Gastrocnemius medialis (tissue), 4 donors: ENCODE data around the gene PARP6. TPM values are rescaled to one million over a fixed set of nuclear protein-coding genes. Genes with fewer than 3 reads are reported as not detected.
"Not testable (repeated sequence)": the region's sequence is repeated elsewhere in the genome, so short reads cannot be mapped to it uniquely, and the experiment has no call there.

Source experiments
- ATAC-seq, 2 donors: fragments of 150-250 bp; one replicate each; pipeline ENCODE4 v1.9.1; 2016
- DNase-seq, 2 donors: peaks; one replicate each; pipeline ENCODE4 v3.0.0-alpha.2; 2019
- H3K27ac ChIP-seq, 4 donors: fragments of 200-600 bp; sonication (generic); 1 replicate in 1 of 4; 2 replicates in 3 of 4; pipeline ENCODE4 v1.5.1; 2016 to 2018; ENCODE audit warnings: mild to moderate bottlenecking in 2 of 4, moderate library complexity in 1 of 4
- H3K27me3 ChIP-seq, 3 donors: fragments of 200-600 bp; sonication (generic) in 2 of 3; 1 replicate in 1 of 3; 2 replicates in 2 of 3; pipeline versions ENCODE4 v1.5.1 to v1.6.0; 2016 to 2019; ENCODE audit warnings: mild to moderate bottlenecking in 1 of 3, moderate library complexity in 1 of 3
- H3K36me3 ChIP-seq, 2 donors: fragments of 200-600 bp; sonication (generic) in 1 of 2; one replicate each; pipeline ENCODE4 v1.5.1; 2017 to 2018
- H3K4me1 ChIP-seq, 2 donors: fragments of 200-600 bp; sonication (generic) in 1 of 2; one replicate each; pipeline ENCODE4 v1.5.1; 2016 to 2017; ENCODE audit warnings: mild to moderate bottlenecking in 2 of 2
- H3K4me3 ChIP-seq, 4 donors: fragments of 200-600 bp; sonication (generic) in 3 of 4; 1 replicate in 1 of 4; 2 replicates in 3 of 4; pipeline ENCODE4 v1.5.1; 2016 to 2019; ENCODE audit warnings: mild to moderate bottlenecking in 2 of 4
- H3K9me3 ChIP-seq, 3 donors: fragments of 200-600 bp; sonication (generic) in 2 of 3; 1 replicate in 1 of 3; 2 replicates in 2 of 3; pipeline ENCODE4 v1.5.1; 2016 to 2019
- POLR2A ChIP-seq, 2 donors: fragments of 450-650 bp; IDR thresholded peaks; one replicate each; pipeline ENCODE4 v1.6.1; 2017; ENCODE audit warnings: antibody characterized with exemption in 2 of 2, mild to moderate bottlenecking in 2 of 2, moderate library complexity in 2 of 2
- in situ Hi-C, 4 donors: fragments of 200-750 bp; cut with MboI; loops; one replicate each; pipeline versions ENCODE4 v1.15.0 to v1.8.0; 2017; ENCODE audit warnings: low sequenced_read_pairs in 4 of 4
- intact Hi-C: fragments of 100-400 bp; cut with DNase I; formaldehyde crosslinking; loops from one replicate; pipeline ENCODE4 v1.15.1; 2023; ENCODE audit warnings: low total_unique reads
- total RNA-seq, 4 donors: library from RNA; depleted of rRNA; stranded (reverse); fragments of >200 nt; gene quantifications; one replicate each; pipeline versions ENCODE4 v1.1.0 to v1.2.3, GENCODE V29; 2016
- TF ChIP-seq, protein P1 (sequence below), 5 experiments: fragments of 450-650 bp in 3 of 5; fragments of 200-600 bp in 2 of 5; sonication (generic) in 2 of 5; IDR thresholded peaks in 4 of 5; conservative IDR thresholded peaks in 1 of 5; 1 replicate in 4 of 5; 2 replicates in 1 of 5; pipeline ENCODE4 v1.5.1; 2016 to 2019; ENCODE audit warnings: antibody characterized with exemption in 5 of 5, mild to moderate bottlenecking in 3 of 5, moderate library complexity in 3 of 5

Gene PARP6
- total RNA-seq, 4 donors from 2014 or later, result 51.7 to 84.7 (median 66.9) TPM

- no peaks in the 10 kb centered on the region for H3K9me3 ChIP-seq
- intact Hi-C loops, result no loop called here
- in situ Hi-C loops, result no loop called here
- no peaks in the 10 kb centered on the region for H3K36me3 ChIP-seq
- H3K4me1 ChIP-seq, result no peaks in the 10 kb centered on the region
- no peaks in the 10 kb centered on the region for H3K27me3 ChIP-seq
- no peak overlapping the region for H3K4me3 ChIP-seq
- no peak overlapping the region for H3K27ac ChIP-seq
- DNase-seq (no peak), ATAC-seq (no peak)
- no peak for TF ChIP-seq POLR2A (IDR thresholded peaks at IDR 0.05)
- TF ChIP-seq, protein P1, sequence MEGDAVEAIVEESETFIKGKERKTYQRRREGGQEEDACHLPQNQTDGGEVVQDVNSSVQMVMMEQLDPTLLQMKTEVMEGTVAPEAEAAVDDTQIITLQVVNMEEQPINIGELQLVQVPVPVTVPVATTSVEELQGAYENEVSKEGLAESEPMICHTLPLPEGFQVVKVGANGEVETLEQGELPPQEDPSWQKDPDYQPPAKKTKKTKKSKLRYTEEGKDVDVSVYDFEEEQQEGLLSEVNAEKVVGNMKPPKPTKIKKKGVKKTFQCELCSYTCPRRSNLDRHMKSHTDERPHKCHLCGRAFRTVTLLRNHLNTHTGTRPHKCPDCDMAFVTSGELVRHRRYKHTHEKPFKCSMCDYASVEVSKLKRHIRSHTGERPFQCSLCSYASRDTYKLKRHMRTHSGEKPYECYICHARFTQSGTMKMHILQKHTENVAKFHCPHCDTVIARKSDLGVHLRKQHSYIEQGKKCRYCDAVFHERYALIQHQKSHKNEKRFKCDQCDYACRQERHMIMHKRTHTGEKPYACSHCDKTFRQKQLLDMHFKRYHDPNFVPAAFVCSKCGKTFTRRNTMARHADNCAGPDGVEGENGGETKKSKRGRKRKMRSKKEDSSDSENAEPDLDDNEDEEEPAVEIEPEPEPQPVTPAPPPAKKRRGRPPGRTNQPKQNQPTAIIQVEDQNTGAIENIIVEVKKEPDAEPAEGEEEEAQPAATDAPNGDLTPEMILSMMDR (IDR thresholded peaks at IDR 0.05 in 4 of 5, conservative IDR thresholded peaks at IDR 0.05 in 1 of 5), result no peak
Measured at GRCh38 chr15:72284781-72285180, 12.4 kb upstream of the PARP6 start.

GRCh38 chr15:72281713-72282112 is 9.4 kb upstream of the PARP6 start:
- intact Hi-C loops, result no loop called here

GRCh38 chr15:72280751-72281150 is 8.4 kb upstream of the PARP6 start:
- no peaks in the 10 kb centered on the region for H3K36me3 ChIP-seq
- DNase-seq (no peak), ATAC-seq (no peak)
- no peak overlapping the region for H3K27ac ChIP-seq
- no peaks in the 10 kb centered on the region for H3K9me3 ChIP-seq
- no peaks in the 10 kb centered on the region for H3K27me3 ChIP-seq
- in situ Hi-C loops (no loop called here), intact Hi-C loops (no loop called here)
- no peaks in the 10 kb centered on the region for H3K4me1 ChIP-seq
- H3K4me3 ChIP-seq, result no peak overlapping the region
- TF ChIP-seq, protein P1 (IDR thresholded peaks at IDR 0.05 in 4 of 5, conservative IDR thresholded peaks at IDR 0.05 in 1 of 5), result no peak
- no peak for TF ChIP-seq POLR2A (IDR thresholded peaks at IDR 0.05)

More at GRCh38 chr15:72281713-72282112, 9.4 kb upstream of the PARP6 start:
- Histone ChIP-seq H3K4me1 (no peaks in the 10 kb centered on the region), H3K9me3 (no peaks in the 10 kb centered on the region), H3K27ac (no peak overlapping the region), H3K36me3 (no peaks in the 10 kb centered on the region), H3K27me3 (no peaks in the 10 kb centered on the region), H3K4me3 (no peak overlapping the region)
- ATAC-seq (no peak), DNase-seq (no peak)
- TF ChIP-seq POLR2A (IDR thresholded peaks at IDR 0.05), result no peak
- TF ChIP-seq, protein P1 (IDR thresholded peaks at IDR 0.05 in 4 of 5, conservative IDR thresholded peaks at IDR 0.05 in 1 of 5), result no peak
- in situ Hi-C loops, result no loop called here

DNA sequence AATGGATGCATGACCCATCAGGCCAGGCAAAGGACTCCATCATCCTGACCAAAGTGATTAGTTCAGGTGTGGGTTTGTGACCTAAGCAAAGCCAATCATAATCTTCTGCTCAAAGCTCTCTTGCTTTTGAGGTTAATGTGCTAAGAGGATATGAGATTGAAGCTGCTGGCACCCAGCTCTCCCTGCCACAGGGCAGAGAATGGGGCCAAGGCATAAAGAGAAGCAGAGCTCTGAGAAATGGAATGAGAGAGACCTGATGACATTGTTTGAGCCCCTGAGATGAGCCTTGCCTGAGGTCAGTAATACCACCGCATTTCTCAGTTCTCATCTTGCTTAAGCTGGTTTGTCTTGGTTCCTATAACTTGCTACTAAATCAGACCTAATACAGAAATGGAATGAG is 6.4 kb upstream of the PARP6 start:
- Histone ChIP-seq H3K36me3 (no peaks in the 10 kb centered on the region), H3K4me1 (no peaks in the 10 kb centered on the region), H3K27me3 (no peaks in the 10 kb centered on the region), H3K4me3 (no peak overlapping the region), H3K27ac (no peak overlapping the region), H3K9me3 (no peaks in the 10 kb centered on the region)
- intact Hi-C loops, result no loop called here
- no peak for ATAC-seq
- in situ Hi-C loops, result loop anchor here in 2 of 4 donors (10.0 kb wide), 2 partner anchors 74 to 84 kb away; partner anchors contain the start of gene GRAMD2A (in 1 of the 2)
- no peak for DNase-seq
- TF ChIP-seq, protein P1 (IDR thresholded peaks at IDR 0.05 in 4 of 5, conservative IDR thresholded peaks at IDR 0.05 in 1 of 5), result no peak
- no peak for TF ChIP-seq POLR2A (IDR thresholded peaks at IDR 0.05)

GRCh38 chr15:72276326-72276700 is 4.0 kb upstream of the PARP6 start:
- intact Hi-C loops, result no loop called here
- Histone ChIP-seq H3K27me3 (no peaks in the 10 kb centered on the region), H3K27ac (no peak overlapping the region), H3K4me3 (no peak overlapping the region), H3K9me3 (no peaks in the 10 kb centered on the region), H3K4me1 (peaks cover 10 to 12% of the 10 kb centered on the region in 2 donors), H3K36me3 (no peaks in the 10 kb centered on the region)
- DNase-seq (no peak), ATAC-seq (no peak)
- TF ChIP-seq POLR2A (IDR thresholded peaks at IDR 0.05), result no peak
- TF ChIP-seq, protein P1 (IDR thresholded peaks at IDR 0.05 in 4 of 5, conservative IDR thresholded peaks at IDR 0.05 in 1 of 5), result no peak
- in situ Hi-C loops, result loop anchor here in 2 of 4 donors (10.0 kb wide), 2 partner anchors 72 to 82 kb away; partner anchors contain the start of gene GRAMD2A (in 1 of the 2)

DNA sequence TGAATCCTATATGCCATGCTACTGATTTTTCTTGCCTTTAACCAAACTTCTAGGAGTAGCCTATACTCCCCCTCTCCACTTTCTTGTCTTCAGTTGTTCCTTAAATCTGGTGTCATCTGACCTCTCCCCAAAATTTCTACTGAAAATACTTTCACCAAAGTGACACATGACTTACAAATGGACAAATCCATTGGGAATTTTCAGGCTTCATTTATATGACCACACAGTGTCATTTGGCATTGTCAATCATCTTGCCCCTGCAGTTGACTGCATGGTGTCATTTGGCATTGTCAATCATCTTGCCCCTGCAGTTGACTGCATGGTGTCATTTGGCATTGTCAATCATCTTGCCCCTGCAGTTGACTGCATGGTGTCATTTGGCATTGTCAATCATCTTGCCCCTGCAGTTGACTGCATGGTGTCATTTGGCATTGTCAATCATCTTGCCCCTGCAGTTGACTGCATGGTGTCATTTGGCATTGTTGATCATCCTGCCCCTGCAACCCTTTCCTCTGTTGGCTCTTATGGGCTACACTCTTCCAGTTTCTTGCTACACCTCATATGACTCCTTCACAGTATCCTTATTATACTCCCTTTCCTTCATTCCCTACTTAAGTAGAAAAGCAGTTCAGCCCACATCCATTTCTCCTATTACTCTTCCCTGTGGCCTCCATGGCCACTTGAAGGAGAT is 3.4 kb upstream of the PARP6 start:
- in situ Hi-C loops, result loop anchor here in 2 of 4 donors (10.0 kb wide), 2 partner anchors 71 to 81 kb away; partner anchors contain the start of gene GRAMD2A (in 1 of the 2)
- H3K36me3 ChIP-seq, H3K27ac ChIP-seq, DNase-seq, ATAC-seq, H3K9me3 ChIP-seq, intact Hi-C loops, H3K27me3 ChIP-seq, H3K4me3 ChIP-seq: not testable (repeated sequence)
- peaks cover 15 to 17% of the 10 kb centered on the region in 2 donors for H3K4me1 ChIP-seq
